Ascending aorta (tissue), 2 donors: Measurements from ENCODE around the gene ZCCHC8. TPM values are rescaled to one million over a fixed set of nuclear protein-coding genes. Genes with fewer than 3 reads are reported as not detected.
"Not testable (repeated sequence)": the region's sequence is repeated elsewhere in the genome, so short reads cannot be mapped to it uniquely, and the experiment has no call there.

Experiments used
- DNase-seq, 2 donors: peaks; one replicate each; pipeline ENCODE4 v3.0.0-alpha.2; 2019; ENCODE audit warnings: low spot score in 2 of 2
- H3K27ac ChIP-seq, 2 donors: fragments of 200-600 bp; sonication (generic); one replicate each; pipeline ENCODE4 v1.5.1; 2016 to 2017; ENCODE audit warnings: mild to moderate bottlenecking in 1 of 2
- H3K27me3 ChIP-seq: fragments of 200-600 bp; sonication (generic); one replicate; pipeline ENCODE4 v1.5.1; 2017
- H3K36me3 ChIP-seq, 2 donors: fragments of 200-600 bp; sonication (generic); one replicate each; pipeline ENCODE4 v1.5.1; 2016
- H3K4me1 ChIP-seq, 2 donors: fragments of 200-600 bp; sonication (generic); one replicate each; pipeline ENCODE4 v1.5.1; 2016 to 2017; ENCODE audit warnings: mild to moderate bottlenecking in 1 of 2
- H3K4me3 ChIP-seq, 2 donors: fragments of 200-600 bp; sonication (generic); one replicate each; pipeline ENCODE4 v1.5.1; 2016 to 2017; ENCODE audit warnings: mild to moderate bottlenecking in 1 of 2
- H3K9me3 ChIP-seq, 2 donors: fragments of 200-600 bp; sonication (generic); one replicate each; pipeline ENCODE4 v1.5.1; 2016
- intact Hi-C: fragments of 100-400 bp; cut with DNase I; formaldehyde crosslinking; loops from one replicate; pipeline ENCODE4 v1.15.1; 2023
- total RNA-seq: library from RNA; depleted of rRNA; stranded (reverse); fragments of >200 nt; gene quantifications from one replicate; pipeline ENCODE4 v1.1.0, GENCODE V29; 2016
- TF ChIP-seq, protein P1 (sequence below), 3 experiments: fragments of 200-600 bp in 2 of 3; fragments of 450-650 bp in 1 of 3; sonication (generic) in 2 of 3; IDR thresholded peaks; one replicate each; pipeline ENCODE4 v1.5.1; 2016 to 2019; ENCODE audit warnings: antibody characterized with exemption in 3 of 3, mild to moderate bottlenecking in 1 of 3, moderate library complexity in 1 of 3

ZCCHC8 gene
- total RNA-seq, 1 donor from 2014 or later, result 6.4 TPM

DNA sequence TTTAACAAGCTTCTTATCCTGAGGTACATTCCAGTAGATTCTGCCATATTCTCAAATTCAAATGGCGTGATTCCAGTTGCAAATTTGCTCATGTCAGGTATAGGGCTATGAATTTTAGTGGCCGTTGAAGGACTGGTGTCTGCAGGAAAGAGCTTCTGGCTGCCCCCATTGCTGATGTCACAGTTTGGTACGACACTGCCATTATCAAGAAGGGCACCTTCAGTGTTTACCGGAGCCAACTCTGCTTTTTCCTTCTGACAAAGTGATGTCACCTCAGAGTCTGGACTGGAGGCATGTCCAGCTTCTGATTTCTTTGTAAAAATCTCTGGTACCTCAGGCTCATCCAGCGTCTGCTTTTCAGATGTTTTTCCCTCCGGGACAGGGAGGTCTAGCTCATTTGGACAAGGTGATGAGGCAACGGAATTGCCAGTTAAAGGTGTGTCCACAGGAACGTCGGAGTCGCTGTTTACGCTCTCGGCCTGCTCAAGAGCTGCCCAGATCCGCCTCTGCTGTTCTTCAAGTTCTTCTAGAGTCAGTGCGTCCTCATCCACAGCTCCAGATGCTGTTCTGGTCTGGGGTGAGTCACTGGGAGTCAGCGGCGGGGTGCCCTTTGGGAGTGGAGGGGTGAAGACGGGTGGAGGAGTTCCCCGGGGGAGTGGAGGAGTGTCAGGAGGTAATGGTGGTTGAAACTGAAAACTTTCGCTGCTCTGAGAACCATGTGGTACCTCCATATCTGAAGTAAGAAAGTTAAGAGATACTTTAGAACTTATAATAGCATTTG, 27.0 kb downstream of the ZCCHC8 start:
- H3K4me3 ChIP-seq, result no peak overlapping the region
- DNase-seq, result no peak
- no peaks in the 10 kb centered on the region for H3K9me3 ChIP-seq
- TF ChIP-seq, protein P1, sequence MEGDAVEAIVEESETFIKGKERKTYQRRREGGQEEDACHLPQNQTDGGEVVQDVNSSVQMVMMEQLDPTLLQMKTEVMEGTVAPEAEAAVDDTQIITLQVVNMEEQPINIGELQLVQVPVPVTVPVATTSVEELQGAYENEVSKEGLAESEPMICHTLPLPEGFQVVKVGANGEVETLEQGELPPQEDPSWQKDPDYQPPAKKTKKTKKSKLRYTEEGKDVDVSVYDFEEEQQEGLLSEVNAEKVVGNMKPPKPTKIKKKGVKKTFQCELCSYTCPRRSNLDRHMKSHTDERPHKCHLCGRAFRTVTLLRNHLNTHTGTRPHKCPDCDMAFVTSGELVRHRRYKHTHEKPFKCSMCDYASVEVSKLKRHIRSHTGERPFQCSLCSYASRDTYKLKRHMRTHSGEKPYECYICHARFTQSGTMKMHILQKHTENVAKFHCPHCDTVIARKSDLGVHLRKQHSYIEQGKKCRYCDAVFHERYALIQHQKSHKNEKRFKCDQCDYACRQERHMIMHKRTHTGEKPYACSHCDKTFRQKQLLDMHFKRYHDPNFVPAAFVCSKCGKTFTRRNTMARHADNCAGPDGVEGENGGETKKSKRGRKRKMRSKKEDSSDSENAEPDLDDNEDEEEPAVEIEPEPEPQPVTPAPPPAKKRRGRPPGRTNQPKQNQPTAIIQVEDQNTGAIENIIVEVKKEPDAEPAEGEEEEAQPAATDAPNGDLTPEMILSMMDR (IDR thresholded peaks at IDR 0.05), result no peak
- intact Hi-C loops, result no loop called here
- peaks cover 53 to 62% of the 10 kb centered on the region in 2 donors for H3K36me3 ChIP-seq
- no peak overlapping the region for H3K27ac ChIP-seq
- no peaks in the 10 kb centered on the region for H3K27me3 ChIP-seq
- H3K4me1 ChIP-seq, result peaks cover 0 to 13% of the 10 kb centered on the region in 2 donors

DNA sequence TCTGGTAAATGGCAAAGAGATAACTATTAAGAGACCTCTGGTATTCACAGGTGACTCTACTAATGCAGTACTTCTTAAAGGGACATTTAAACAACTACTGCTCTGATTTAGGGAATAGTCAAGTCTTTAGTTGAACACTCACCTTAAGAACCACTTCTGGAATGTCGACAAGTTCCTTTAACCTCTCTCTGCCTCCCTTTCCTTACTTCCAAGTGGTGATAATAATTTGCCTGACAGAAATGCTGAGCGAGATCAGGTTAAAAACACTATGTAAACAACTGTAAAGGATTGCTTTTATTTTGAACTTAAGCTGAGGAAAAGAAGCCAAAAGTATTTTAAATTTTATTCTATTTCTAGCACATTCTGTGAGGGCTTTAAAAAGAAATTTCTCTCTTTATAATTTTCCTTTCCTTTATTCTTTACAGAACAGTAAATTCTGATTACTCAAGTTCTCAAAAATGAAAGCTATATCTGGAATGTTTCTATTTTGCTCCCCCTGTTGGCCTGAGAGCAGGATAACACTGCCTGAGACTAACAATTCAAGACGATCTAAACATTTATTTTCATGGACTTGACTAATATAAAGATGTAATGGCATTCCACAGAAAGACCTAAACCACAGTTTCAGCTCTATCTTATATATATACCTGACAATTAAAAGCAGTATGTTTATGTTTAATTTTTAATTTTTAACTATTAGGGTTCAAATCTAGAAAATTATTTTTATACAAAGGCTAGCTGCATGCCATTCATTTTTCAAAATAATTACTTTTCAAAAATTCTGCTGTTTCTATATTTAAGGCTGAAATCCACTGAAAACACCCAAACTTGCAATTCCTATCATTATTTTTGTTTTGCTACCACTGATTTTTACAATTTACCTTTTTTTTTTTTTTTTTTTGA, 29.2 kb downstream of the ZCCHC8 start:
- H3K36me3 ChIP-seq, result peaks cover 35 to 41% of the 10 kb centered on the region in 2 donors
- no peaks in the 10 kb centered on the region for H3K27me3 ChIP-seq
- TF ChIP-seq, protein P1 (IDR thresholded peaks at IDR 0.05), result peak; percentile 71 to 80 (median 74)
- peak overlapping the region; percentile 68 to 88 for H3K27ac ChIP-seq
- no peak for DNase-seq
- intact Hi-C loops, result loop anchor here (1.0 kb wide), 1 partner anchor 72 kb away; no protein-coding TSS in a partner anchor
- H3K4me3 ChIP-seq, result peak overlapping the region; percentile 28 to 30
- H3K9me3 ChIP-seq, result no peaks in the 10 kb centered on the region
- peaks cover 0 to 13% of the 10 kb centered on the region in 2 donors for H3K4me1 ChIP-seq

DNA sequence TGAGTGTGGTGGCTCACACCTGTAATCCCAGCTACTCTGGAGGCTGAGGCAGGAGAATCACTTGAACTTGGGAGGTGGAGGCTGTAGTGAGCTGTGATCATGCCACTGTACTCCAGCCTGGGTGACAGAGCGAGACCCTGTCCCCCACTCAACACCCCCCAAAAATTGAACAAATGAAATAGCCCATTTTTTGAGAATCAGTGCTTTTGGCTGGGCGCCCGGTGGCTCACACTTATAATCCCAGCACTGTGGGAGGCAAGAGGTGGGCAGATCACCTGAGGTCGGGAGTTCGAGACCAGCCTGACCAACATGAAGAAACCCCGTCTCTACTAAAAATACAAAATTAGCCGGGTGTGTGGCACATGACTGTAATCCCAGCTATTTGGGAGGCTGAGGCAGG, 30.2 kb downstream of the ZCCHC8 start:
- DNase-seq, H3K27me3 ChIP-seq, intact Hi-C loops, H3K9me3 ChIP-seq, H3K4me3 ChIP-seq: not testable (repeated sequence)
- Histone ChIP-seq H3K4me1 (peaks cover 0 to 13% of the 10 kb centered on the region in 2 donors), H3K27ac (peak overlapping the region; percentile 68 to 88), H3K36me3 (peaks cover 25 to 31% of the 10 kb centered on the region in 2 donors)

DNA sequence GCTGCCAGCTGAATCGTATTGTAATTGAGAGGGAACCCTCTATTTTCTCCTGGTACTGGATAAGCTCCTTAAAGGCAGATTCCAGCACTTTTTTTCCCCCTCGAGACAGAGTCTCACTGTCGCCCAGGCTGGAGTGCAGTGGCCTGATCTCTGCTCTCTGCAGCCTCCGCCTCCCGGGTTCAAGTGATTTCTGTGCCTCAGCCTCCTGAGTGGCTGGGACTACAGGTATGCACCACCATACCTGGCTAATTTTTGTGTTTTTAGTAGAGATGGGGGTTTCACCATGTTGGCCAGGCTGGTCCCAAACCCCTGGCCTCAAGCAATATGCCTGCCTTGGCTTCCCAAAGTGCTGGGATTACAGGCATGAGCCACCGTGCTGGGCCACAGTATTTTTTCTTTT, 30.9 kb downstream of the ZCCHC8 start:
- H3K9me3 ChIP-seq, H3K27me3 ChIP-seq, H3K4me3 ChIP-seq, DNase-seq, intact Hi-C loops: not testable (repeated sequence)
- Histone ChIP-seq H3K27ac (peak overlapping the region in 1 of 2 donors; percentile 88), H3K36me3 (peaks cover 18 to 24% of the 10 kb centered on the region in 2 donors), H3K4me1 (peaks cover 0 to 13% of the 10 kb centered on the region in 2 donors)

DNA sequence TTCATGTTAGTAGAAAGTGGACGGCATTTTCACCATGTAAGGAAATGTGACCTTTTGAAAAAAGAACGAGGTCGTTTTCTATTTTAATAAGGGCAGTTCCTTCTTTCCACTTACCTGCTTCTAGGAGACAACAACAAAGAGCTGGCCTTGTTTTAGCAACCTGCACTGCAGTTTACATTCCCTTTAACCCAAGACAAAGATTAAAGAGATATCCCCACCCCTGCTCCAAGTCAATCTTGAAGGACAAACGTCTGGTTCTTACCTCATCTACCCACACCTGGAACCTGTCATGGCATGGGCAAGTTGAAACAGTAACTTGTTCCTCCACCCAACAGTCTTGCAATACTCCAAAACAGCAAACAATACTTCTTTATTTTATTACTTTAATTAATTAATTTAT, 32.7 kb downstream of the ZCCHC8 start:
- no peaks in the 10 kb centered on the region for H3K9me3 ChIP-seq
- intact Hi-C loops, result no loop called here
- no peak overlapping the region for H3K4me3 ChIP-seq
- no peak for DNase-seq
- H3K36me3 ChIP-seq, result peaks cover 0 to 6% of the 10 kb centered on the region in 2 donors
- peaks cover 0 to 13% of the 10 kb centered on the region in 2 donors for H3K4me1 ChIP-seq
- H3K27ac ChIP-seq, result no peak overlapping the region
- H3K27me3 ChIP-seq, result no peaks in the 10 kb centered on the region
- TF ChIP-seq, protein P1 (IDR thresholded peaks at IDR 0.05), result no peak

DNA sequence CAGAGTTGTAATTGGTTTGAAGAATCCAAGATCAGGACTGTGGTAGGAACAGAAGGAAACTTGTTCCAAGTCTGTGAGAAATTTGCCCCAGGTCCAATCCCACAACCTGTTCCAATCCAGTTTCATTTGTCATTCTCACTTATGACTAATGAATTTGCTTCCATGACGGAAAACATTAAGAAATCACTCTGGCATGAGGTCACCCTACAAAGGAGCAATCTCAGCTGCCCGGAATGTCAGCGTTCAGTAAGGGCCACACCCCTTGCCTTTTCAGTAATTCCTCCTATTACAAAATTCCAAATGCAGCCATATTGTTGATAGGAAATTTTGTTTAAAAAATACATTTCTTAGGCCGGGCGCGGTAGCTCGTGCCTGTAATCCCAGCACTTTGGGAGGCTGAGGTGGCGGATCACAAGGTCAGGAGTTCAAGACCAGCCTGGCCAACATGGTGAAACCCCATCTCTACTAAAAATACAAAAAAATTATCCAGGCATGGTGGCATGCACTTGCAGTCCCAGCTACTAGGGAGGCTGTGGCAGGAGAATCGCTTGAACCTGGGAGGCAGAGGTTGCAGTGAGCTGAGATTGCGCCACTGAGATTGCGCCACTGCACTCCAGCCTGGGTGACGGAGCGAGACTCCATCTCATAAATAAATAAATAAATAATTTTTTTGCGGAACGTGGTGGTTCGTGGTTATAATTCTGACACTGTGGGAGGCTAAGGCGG, 36.3 kb downstream of the ZCCHC8 start:
- H3K27ac ChIP-seq, result peak overlapping the region; percentile 48 to 71
- H3K4me3 ChIP-seq, H3K9me3 ChIP-seq, intact Hi-C loops, H3K27me3 ChIP-seq, H3K36me3 ChIP-seq, H3K4me1 ChIP-seq: not testable (repeated sequence)
- DNase-seq, result peak in 1 of 2 donors; percentile 86
